ENCODE data around the gene CDC16.

DNA sequence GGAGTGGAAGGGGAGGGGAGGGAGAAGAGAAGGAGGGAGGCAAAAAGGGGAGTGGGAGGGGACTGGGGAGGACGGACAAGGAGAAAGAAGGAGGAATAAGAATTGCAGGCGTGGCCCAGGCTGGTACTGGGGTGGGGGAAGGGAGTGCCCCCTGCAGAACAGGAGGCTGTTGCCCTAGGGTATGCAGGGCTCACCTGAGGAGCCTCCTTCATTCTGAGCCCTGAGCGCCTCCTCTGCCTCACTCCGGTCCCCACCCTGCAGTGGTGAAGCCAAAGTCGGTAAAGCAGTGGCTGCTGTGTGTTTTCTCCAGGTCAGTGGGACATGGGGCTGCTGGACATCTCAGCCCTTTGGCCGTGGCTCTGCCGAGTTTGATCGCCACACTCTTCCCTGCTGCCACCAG is 9.1 kb upstream of the CDC16 start:
- TF ChIP-seq, protein P1, sequence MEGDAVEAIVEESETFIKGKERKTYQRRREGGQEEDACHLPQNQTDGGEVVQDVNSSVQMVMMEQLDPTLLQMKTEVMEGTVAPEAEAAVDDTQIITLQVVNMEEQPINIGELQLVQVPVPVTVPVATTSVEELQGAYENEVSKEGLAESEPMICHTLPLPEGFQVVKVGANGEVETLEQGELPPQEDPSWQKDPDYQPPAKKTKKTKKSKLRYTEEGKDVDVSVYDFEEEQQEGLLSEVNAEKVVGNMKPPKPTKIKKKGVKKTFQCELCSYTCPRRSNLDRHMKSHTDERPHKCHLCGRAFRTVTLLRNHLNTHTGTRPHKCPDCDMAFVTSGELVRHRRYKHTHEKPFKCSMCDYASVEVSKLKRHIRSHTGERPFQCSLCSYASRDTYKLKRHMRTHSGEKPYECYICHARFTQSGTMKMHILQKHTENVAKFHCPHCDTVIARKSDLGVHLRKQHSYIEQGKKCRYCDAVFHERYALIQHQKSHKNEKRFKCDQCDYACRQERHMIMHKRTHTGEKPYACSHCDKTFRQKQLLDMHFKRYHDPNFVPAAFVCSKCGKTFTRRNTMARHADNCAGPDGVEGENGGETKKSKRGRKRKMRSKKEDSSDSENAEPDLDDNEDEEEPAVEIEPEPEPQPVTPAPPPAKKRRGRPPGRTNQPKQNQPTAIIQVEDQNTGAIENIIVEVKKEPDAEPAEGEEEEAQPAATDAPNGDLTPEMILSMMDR (IDR thresholded peaks at IDR 0.05), result no peak
- TF ChIP-seq EZH2 (IDR thresholded peaks at IDR 0.05; ENCODE audit: borderline replicate concordance, insufficient read depth, low read depth, low read length, poor library complexity, severe bottlenecking), result no peak

All from B cell (primary cell).